Lower lobe of right lung (tissue), 2 donors: ENCODE data around the gene AMTN. TPM values are rescaled to one million over a fixed set of nuclear protein-coding genes. Genes with fewer than 3 reads are reported as not detected.

Source experiments
- ATAC-seq, 2 donors: fragments of 200-7000 bp; cut with Tn5 transposase; one replicate each; pipeline ENCODE4 v1.9.1; 2020 to 2022; ENCODE audit warnings: mild to moderate bottlenecking in 2 of 2, moderate library complexity in 2 of 2
- DNase-seq: peaks from one replicate; pipeline ENCODE4 v3.0.0-alpha.2; 2020
- H3K27ac ChIP-seq: fragments of 200-600 bp; one replicate; pipeline ENCODE4 v1.8.0; 2022
- H3K27me3 ChIP-seq: fragments of 200-600 bp; one replicate; pipeline ENCODE4 v1.8.0; 2022; ENCODE audit warnings: low read depth
- H3K36me3 ChIP-seq: fragments of 200-600 bp; one replicate; pipeline ENCODE4 v1.8.0; 2022; ENCODE audit warnings: mild to moderate bottlenecking
- H3K4me1 ChIP-seq: fragments of 200-600 bp; one replicate; pipeline ENCODE4 v1.8.0; 2022
- H3K4me3 ChIP-seq: fragments of 200-600 bp; one replicate; pipeline ENCODE4 v1.8.0; 2022; ENCODE audit warnings: mild to moderate bottlenecking
- H3K9me3 ChIP-seq: fragments of 200-600 bp; one replicate; pipeline ENCODE4 v1.8.0; 2022
- CTCF ChIP-seq: fragments of 200-600 bp; IDR thresholded peaks from one replicate; pipeline ENCODE4 v1.8.0; 2022; ENCODE audit warnings: antibody characterized with exemption, mild to moderate bottlenecking
- intact Hi-C: fragments of 100-400 bp; cut with DNase I; formaldehyde crosslinking; loops from one replicate; pipeline ENCODE4 v1.11.0; 2022
- total RNA-seq: library from RNA; stranded (reverse); fragmentation: NEBNext Ultra II Directional; extraction: Animal tissue kit (Norgen Biotek cat#: 25700); gene quantifications from one replicate; pipeline ENCODE4 v1.2.1, GENCODE V29; 2021
- donor health status: DM: no; HTN: yes; CAD: no; lungs with severe emphysema.

The AMTN gene
- total RNA-seq, 1 donor from 2014 or later: not detected

- no peaks in the 10 kb centered on the region for H3K9me3 ChIP-seq
- peaks cover under 1% of the 10 kb centered on the region for H3K4me1 ChIP-seq
- DNase-seq (no peak), ATAC-seq (no peak)
- no peaks in the 10 kb centered on the region for H3K36me3 ChIP-seq
- H3K27me3 ChIP-seq: no peaks in the 10 kb centered on the region
- TF ChIP-seq CTCF: no peak
- no peak overlapping the region for H3K4me3 ChIP-seq
- no peak overlapping the region for H3K27ac ChIP-seq
- intact Hi-C loops: no loop called here
Measured at GRCh38 chr4:70564033-70564432, 45.7 kb downstream of the AMTN start.

GRCh38 chr4:70570796-70571195 lies 52.4 kb downstream of the AMTN start:
- no peak for DNase-seq
- Histone ChIP-seq H3K9me3 (no peaks in the 10 kb centered on the region), H3K27ac (no peak overlapping the region), H3K27me3 (no peaks in the 10 kb centered on the region), H3K4me1 (no peaks in the 10 kb centered on the region), H3K4me3 (no peak overlapping the region), H3K36me3 (no peaks in the 10 kb centered on the region)
- ATAC-seq: no peak
- intact Hi-C loops: no loop called here
- no peak for TF ChIP-seq CTCF

GRCh38 chr4:70571772-70572171 lies 53.4 kb downstream of the AMTN start:
- ATAC-seq (no peak), DNase-seq (no peak)
- intact Hi-C loops: no loop called here
- Histone ChIP-seq H3K27me3 (no peaks in the 10 kb centered on the region), H3K9me3 (no peaks in the 10 kb centered on the region), H3K36me3 (no peaks in the 10 kb centered on the region), H3K4me1 (no peaks in the 10 kb centered on the region), H3K4me3 (no peak overlapping the region), H3K27ac (no peak overlapping the region)
- no peak for TF ChIP-seq CTCF

GRCh38 chr4:70575964-70576363 lies 57.6 kb downstream of the AMTN start:
- Histone ChIP-seq H3K36me3 (no peaks in the 10 kb centered on the region), H3K9me3 (no peaks in the 10 kb centered on the region), H3K27me3 (no peaks in the 10 kb centered on the region), H3K27ac (no peak overlapping the region), H3K4me1 (no peaks in the 10 kb centered on the region), H3K4me3 (no peak overlapping the region)
- no peak for TF ChIP-seq CTCF
- intact Hi-C loops: no loop called here
- ATAC-seq (no peak), DNase-seq (no peak)

GRCh38 chr4:70577220-70577927 lies 59.0 kb downstream of the AMTN start:
- DNase-seq (no peak), ATAC-seq (no peak)
- Histone ChIP-seq H3K27ac (no peak overlapping the region), H3K36me3 (no peaks in the 10 kb centered on the region), H3K9me3 (no peaks in the 10 kb centered on the region), H3K4me1 (no peaks in the 10 kb centered on the region), H3K4me3 (no peak overlapping the region), H3K27me3 (no peaks in the 10 kb centered on the region)
- intact Hi-C loops: no loop called here
- no peak for TF ChIP-seq CTCF
